ENCODE results near the gene LMX1A. TPM values are rescaled to one million over a fixed set of nuclear protein-coding genes. Genes with fewer than 3 reads are reported as not detected.

LMX1A gene
- total RNA-seq, 2 donors from 2014 or later: not detected

DNA sequence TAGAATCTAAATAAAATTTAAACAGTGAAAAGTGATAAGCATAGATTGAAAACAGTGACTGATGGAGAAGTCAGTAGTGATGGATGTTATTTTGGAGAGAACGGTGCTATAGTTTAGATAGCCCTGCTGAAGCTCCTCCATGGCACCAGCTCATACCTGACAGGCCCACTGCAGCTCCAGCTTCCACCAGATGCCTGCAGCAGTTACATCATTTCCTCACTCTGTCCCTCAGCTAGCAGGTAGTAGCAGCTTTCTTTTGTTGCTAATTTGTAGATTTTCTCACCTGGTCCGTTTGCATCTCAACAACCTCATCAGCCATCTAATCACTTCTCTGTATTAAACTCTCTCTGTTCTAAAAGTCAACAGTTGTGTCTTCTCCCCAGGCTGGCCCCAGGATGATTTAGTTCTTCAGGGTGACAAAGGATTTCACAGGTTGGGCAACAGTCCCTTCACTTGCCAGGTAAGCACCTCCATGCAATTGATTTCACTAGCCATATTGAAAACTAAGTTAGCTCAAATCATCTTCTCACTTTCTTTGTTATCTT, 128.3 kb downstream of the LMX1A start:
- ATAC-seq (no peak), DNase-seq (no peak)
- Mint-ChIP-seq H3K36me3 (ENCODE audit: low read depth) (no peaks in the 10 kb centered on the region), H3K27ac (no peak overlapping the region), H3K4me1 (no peaks in the 10 kb centered on the region), H3K4me3 (no peak overlapping the region), H3K27me3 (peaks cover 17% of the 10 kb centered on the region)
- no peaks in the 10 kb centered on the region for H3K9me3 ChIP-seq (ENCODE audit: control insufficient read depth, low read length, poor library complexity, severe bottlenecking)

DNA sequence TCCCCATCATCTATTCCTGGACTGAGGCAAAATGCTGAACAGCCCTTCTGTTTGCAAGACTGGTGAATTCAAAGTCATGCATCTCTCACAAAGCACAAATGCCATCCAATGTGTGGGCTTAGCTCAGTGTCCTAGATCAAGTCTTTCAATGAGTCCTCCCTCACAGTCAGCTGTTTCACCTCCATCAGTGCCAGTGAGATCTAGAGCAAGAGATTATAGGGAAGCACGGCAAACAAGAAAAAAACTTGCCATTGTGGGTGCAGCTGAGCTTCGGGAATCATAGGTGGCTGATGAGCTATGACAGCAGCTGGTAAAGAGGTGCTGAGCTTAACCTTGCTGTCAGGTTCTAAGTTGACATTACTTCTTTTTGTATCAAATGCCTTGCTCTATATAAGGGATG, 130.2 kb downstream of the LMX1A start:
- ATAC-seq (no peak), DNase-seq (no peak)
- no peaks in the 10 kb centered on the region for H3K9me3 ChIP-seq (ENCODE audit: control insufficient read depth, low read length, poor library complexity, severe bottlenecking)
- H3K27ac Mint-ChIP-seq: no peak overlapping the region
- no peaks in the 10 kb centered on the region for H3K36me3 Mint-ChIP-seq (ENCODE audit: low read depth)
- H3K27me3 Mint-ChIP-seq: no peaks in the 10 kb centered on the region
- no peaks in the 10 kb centered on the region for H3K4me1 Mint-ChIP-seq
- H3K4me3 Mint-ChIP-seq: no peak overlapping the region

DNA sequence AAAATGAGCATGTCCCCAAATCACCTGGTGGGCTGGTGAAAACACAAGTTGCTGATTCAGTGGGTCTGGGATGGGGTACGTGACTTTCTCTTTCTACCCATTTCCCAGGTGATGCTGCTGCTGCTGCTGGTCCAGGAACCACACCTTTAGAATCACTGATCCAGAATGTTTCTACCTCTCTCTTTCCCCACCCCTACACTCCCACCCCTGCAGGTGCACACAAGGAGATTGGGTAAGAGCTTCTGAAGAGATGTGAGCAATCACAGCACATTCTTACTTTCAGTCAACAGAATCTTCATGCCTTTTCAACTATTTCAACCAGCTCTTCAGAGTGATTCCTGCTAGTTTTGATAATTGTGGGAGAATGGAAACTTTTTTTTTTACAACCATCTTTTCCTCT, 130.9 kb downstream of the LMX1A start:
- no peak overlapping the region for H3K4me3 Mint-ChIP-seq

DNA sequence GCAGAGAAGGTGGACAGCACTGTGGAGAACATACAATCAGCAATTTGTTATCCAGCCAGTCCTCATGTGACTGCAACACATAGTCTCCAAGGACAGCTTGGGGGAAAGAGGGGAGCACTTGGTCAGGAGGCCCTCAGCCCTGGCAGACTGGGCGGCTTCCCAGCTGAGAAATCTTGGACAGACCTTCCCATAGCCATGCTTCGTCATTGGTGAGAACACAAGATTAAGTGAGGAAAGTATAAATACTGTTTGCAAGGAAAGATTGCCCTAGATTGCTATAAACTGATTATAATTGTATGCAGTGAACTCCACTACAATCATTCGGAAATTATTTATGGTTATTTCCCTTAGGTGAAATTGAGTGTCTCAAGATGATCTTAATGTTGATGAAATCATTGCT, 131.5 kb downstream of the LMX1A start:
- H3K36me3 Mint-ChIP-seq (ENCODE audit: low read depth): no peaks in the 10 kb centered on the region

More for the DNA sequence above, 130.9 kb downstream of the LMX1A start:
- Mint-ChIP-seq H3K27ac (no peak overlapping the region), H3K36me3 (ENCODE audit: low read depth) (no peaks in the 10 kb centered on the region), H3K27me3 (no peaks in the 10 kb centered on the region), H3K4me1 (no peaks in the 10 kb centered on the region)
- ATAC-seq: no peak
- DNase-seq: no peak
- no peaks in the 10 kb centered on the region for H3K9me3 ChIP-seq (ENCODE audit: control insufficient read depth, low read length, poor library complexity, severe bottlenecking)

DNA sequence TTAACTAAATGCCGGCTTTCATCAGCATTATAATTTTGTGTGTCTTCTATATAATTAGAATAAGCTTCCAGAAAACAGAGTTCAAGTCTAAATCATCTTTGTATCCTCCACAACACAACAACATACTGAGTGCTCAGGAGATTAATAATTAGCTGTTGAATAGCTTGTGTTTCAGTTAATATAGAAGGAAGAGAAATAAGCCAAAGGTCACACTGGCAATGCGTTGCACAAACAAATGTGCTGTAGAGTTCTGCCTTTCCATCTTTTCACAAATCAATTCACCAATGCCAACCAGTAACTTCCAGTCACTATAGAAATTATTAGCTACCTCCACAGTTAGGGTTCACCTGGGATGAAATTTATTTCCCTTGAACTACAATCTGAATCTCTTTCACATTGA, 132.0 kb downstream of the LMX1A start:
- no peaks in the 10 kb centered on the region for H3K9me3 ChIP-seq (ENCODE audit: control insufficient read depth, low read length, poor library complexity, severe bottlenecking)
- DNase-seq (no peak), ATAC-seq (no peak)
- H3K36me3 Mint-ChIP-seq (ENCODE audit: low read depth): no peaks in the 10 kb centered on the region
- no peak overlapping the region for H3K27ac Mint-ChIP-seq
- peaks cover 7% of the 10 kb centered on the region for H3K27me3 Mint-ChIP-seq
- H3K4me3 Mint-ChIP-seq: no peak overlapping the region
- H3K4me1 Mint-ChIP-seq: no peaks in the 10 kb centered on the region

More for the DNA sequence above, 131.5 kb downstream of the LMX1A start:
- H3K27me3 Mint-ChIP-seq: peaks cover under 1% of the 10 kb centered on the region
- no peak overlapping the region for H3K27ac Mint-ChIP-seq
- DNase-seq (no peak), ATAC-seq (no peak)
- no peak overlapping the region for H3K4me3 Mint-ChIP-seq
- H3K4me1 Mint-ChIP-seq: no peaks in the 10 kb centered on the region
- no peaks in the 10 kb centered on the region for H3K9me3 ChIP-seq (ENCODE audit: control insufficient read depth, low read length, poor library complexity, severe bottlenecking)

DNA sequence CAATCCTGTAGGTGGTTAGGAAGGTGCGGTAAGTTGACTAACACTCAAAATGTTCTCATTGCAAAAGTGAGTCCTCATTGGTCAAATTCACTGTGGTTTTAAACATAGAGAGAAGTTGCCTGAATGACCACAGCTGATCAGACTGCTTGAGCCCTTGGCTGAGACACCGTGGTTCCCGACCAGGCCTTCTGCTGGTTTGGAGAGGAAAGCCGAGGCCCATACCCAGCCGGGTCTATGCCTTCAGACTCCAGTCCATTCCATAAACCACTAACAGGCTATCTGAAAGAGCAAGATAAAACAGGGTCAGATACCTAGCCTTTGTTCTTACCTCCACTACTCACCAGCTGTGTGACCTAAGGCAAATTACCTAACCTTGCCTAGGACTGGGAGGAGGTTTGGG, 133.9 kb downstream of the LMX1A start:
- ATAC-seq (no peak), DNase-seq (no peak)
- Mint-ChIP-seq H3K4me3 (no peak overlapping the region), H3K27me3 (peaks cover 26% of the 10 kb centered on the region), H3K36me3 (ENCODE audit: low read depth) (no peaks in the 10 kb centered on the region), H3K27ac (no peak overlapping the region), H3K4me1 (no peaks in the 10 kb centered on the region)
- no peaks in the 10 kb centered on the region for H3K9me3 ChIP-seq (ENCODE audit: control insufficient read depth, low read length, poor library complexity, severe bottlenecking)

DNA sequence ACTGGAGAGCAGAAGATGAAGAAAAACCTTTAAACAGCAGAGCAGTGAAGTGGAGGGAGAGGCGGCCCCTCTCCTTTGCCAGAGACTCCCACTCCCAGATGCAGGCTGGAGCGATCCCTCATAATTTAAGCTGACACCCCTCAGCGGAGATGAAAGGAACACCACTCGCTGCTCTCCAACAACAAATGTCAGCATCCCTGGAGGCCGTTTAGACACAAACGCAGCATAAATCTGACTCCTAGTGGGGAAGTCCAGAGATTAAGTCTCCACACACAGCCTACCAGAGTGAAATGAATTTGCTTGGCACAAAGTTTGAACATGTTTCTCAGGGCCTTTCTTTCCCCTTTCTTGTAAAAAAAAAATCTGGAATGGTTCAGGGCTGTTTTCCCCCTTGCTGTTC, 137.8 kb downstream of the LMX1A start:
- DNase-seq (no peak), ATAC-seq (no peak)
- Mint-ChIP-seq H3K4me1 (no peaks in the 10 kb centered on the region), H3K4me3 (no peak overlapping the region), H3K36me3 (ENCODE audit: low read depth) (no peaks in the 10 kb centered on the region), H3K27me3 (peaks cover 38% of the 10 kb centered on the region), H3K27ac (no peak overlapping the region)
- H3K9me3 ChIP-seq (ENCODE audit: control insufficient read depth, low read length, poor library complexity, severe bottlenecking): no peaks in the 10 kb centered on the region

DNA sequence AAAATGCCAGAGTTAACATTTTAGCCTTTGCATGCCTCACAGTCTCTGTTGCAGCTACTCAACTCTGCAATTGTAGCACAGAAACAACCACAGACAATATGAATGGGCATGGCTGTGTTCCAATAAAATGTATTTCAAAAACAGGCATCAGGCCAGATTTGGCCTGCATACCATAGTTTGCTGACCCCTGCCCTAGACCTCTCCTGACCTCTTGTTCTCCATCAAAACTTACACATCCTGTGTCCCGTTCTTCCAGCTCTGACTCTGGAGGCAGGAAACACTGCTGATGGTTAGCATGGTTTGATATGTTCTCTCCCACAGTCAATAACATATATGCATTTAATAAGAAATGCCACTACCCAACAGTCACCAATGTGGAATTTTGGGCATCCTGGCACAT, 138.6 kb downstream of the LMX1A start:
- Mint-ChIP-seq H3K4me3 (no peak overlapping the region), H3K4me1 (no peaks in the 10 kb centered on the region), H3K27me3 (peaks cover 38% of the 10 kb centered on the region), H3K36me3 (ENCODE audit: low read depth) (no peaks in the 10 kb centered on the region), H3K27ac (no peak overlapping the region)
- no peaks in the 10 kb centered on the region for H3K9me3 ChIP-seq (ENCODE audit: control insufficient read depth, low read length, poor library complexity, severe bottlenecking)
- DNase-seq (no peak), ATAC-seq (no peak)

DNA sequence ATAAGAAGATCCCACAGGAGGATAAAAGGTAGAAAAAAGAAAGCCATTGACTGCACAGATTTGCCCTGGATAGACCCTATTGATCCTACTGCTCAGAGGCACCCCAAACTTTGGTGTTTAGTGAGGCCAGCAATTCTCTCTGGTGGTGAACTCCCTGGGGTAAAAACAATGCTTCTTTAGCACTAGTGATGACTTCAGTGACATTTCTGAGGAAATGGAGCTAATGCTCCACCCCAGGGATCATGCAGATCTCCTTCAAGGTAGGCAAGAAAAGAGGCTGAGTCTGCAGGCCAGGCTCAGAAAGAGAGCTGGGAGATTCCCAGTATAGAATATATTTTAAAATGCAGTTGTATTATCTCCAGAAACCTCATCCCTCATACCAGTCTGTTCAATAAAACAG, 140.3 kb downstream of the LMX1A start:
- ATAC-seq (no peak), DNase-seq (no peak)
- Mint-ChIP-seq H3K4me1 (no peaks in the 10 kb centered on the region), H3K4me3 (no peak overlapping the region), H3K36me3 (ENCODE audit: low read depth) (no peaks in the 10 kb centered on the region), H3K27ac (no peak overlapping the region), H3K27me3 (peaks cover 42% of the 10 kb centered on the region)
- no peaks in the 10 kb centered on the region for H3K9me3 ChIP-seq (ENCODE audit: control insufficient read depth, low read length, poor library complexity, severe bottlenecking)

DNA sequence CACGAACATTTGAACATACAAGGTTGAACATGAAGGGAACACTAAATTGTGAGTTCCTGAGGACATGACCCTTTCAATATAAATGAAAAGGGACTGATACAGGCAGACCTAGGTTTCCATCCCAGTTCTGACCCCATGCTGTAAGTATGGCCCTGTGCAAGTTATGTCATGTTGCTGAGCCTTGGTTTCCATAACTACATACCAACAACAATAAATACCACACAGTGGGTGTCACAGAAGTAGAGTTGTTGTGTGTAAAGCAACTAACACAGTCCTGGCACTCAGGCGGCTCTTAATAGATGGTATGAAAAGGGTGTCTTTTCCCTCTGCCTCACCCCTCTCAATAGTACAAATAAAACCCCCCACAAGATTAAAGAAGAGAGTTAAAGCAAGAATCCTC, 140.8 kb downstream of the LMX1A start:
- Mint-ChIP-seq H3K36me3 (ENCODE audit: low read depth) (no peaks in the 10 kb centered on the region), H3K27me3 (peaks cover 42% of the 10 kb centered on the region), H3K4me1 (no peaks in the 10 kb centered on the region), H3K27ac (no peak overlapping the region), H3K4me3 (no peak overlapping the region)
- no peak for DNase-seq
- H3K9me3 ChIP-seq (ENCODE audit: control insufficient read depth, low read length, poor library complexity, severe bottlenecking): no peaks in the 10 kb centered on the region
- ATAC-seq: no peak

DNA sequence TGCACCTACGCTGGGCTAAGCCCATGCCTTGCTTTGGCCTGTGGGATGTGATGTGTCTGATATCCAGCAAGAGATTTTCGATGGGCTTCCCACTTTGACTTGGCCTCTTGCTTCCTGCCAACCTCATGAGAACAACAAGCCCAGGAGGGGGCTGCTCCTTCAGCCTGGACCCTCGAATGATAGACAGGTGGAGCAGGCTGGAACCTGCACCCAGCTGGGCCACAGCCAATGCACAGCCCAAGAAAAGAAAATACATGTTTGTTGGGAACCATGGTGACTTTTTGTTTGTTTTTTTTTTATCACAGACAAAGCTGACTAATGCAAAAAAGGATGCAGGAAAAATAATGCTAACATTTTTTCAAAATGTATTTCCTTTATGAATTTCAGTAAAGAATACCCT, 144.3 kb downstream of the LMX1A start:
- Mint-ChIP-seq H3K4me3 (no peak overlapping the region), H3K27me3 (peaks cover 14% of the 10 kb centered on the region)

DNA sequence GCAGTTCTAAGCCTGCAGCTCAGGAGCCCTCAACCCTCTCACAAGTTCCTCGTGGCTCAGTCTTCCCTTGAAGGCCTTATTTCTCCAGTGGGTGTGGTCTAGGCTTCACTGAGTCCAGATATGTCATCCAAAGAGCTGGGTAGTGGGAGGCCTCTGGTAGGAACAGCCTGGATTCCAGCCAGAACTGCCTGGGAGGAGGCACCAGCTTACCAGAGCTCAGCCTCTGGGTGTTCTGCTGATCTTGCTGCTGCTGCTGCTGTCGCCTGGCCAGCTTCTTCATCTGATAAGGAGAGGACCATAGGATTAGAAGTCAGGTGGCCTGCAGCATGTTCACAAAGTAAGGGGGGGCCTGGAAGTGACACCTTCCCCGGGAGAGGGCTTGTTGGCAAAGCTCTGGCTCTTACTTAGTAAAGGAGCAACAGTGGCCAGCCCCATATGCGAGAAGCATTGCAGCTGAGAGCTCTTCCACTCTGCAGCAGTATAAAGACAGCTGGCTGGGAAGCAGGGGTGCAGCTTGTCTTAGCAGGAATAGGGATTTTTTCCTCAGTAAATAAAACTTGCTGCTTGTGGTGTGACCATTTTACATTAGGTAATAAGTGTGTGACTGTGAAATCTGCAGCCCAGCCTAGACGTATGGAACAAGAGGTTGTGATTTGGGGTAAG, 148.5 kb downstream of the LMX1A start:
- no peak overlapping the region for H3K27ac Mint-ChIP-seq
- no peaks in the 10 kb centered on the region for H3K9me3 ChIP-seq (ENCODE audit: control insufficient read depth, low read length, poor library complexity, severe bottlenecking)
- no peak overlapping the region for H3K4me3 Mint-ChIP-seq
- H3K36me3 Mint-ChIP-seq (ENCODE audit: low read depth): no peaks in the 10 kb centered on the region
- H3K27me3 Mint-ChIP-seq: peaks cover 4% of the 10 kb centered on the region
- ATAC-seq (no peak), DNase-seq (no peak)
- no peaks in the 10 kb centered on the region for H3K4me1 Mint-ChIP-seq

More for the DNA sequence above, 144.3 kb downstream of the LMX1A start:
- Mint-ChIP-seq H3K36me3 (ENCODE audit: low read depth) (no peaks in the 10 kb centered on the region), H3K27ac (no peak overlapping the region), H3K4me1 (no peaks in the 10 kb centered on the region)
- no peak for DNase-seq
- ATAC-seq: no peak
- H3K9me3 ChIP-seq (ENCODE audit: control insufficient read depth, low read length, poor library complexity, severe bottlenecking): no peaks in the 10 kb centered on the region

DNA sequence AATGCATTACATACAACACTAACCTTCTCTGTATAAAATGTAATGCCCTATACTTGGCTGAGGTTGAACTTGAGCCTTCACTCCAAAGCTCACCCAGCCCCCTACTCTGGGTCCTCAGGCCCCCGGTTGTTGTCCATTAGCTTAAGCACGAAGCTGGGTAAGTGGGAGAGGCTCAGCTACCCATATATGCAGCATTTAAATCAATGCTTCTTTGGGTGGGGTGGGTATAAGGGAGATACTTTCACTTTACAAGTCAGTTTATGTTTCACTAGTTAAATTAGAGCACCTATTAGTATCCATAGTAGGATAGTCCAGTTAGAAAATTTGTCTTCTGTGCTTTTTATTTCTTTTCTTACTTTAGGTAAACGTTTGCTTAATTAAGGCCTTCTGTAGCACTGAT, 151.4 kb downstream of the LMX1A start:
- Mint-ChIP-seq H3K4me1 (no peaks in the 10 kb centered on the region), H3K27ac (no peak overlapping the region), H3K27me3 (peaks cover 6% of the 10 kb centered on the region), H3K36me3 (ENCODE audit: low read depth) (no peaks in the 10 kb centered on the region), H3K4me3 (no peak overlapping the region)
- no peaks in the 10 kb centered on the region for H3K9me3 ChIP-seq (ENCODE audit: control insufficient read depth, low read length, poor library complexity, severe bottlenecking)
- no peak for DNase-seq
- no peak for ATAC-seq

DNA sequence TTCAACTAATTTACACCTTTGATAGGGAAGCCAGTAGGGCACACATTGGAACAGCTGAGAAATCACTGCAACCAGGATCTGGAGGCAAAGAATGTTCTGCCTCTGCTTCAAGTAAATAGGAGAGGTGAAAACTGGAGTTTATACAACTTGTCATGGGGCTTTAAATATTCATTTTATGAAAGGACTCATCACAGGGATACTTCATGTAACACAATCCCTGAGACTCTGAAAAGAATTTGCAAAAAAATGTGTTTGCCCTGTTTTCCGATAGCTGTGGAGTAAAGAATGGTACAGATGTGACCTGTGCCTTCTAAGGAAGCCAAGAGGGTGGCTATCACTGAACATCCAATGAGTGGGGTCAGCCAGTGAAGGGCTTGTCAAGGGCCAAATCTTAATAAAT, 152.0 kb downstream of the LMX1A start:
- Mint-ChIP-seq H3K4me3 (no peak overlapping the region), H3K27me3 (peaks cover 6% of the 10 kb centered on the region), H3K4me1 (no peaks in the 10 kb centered on the region), H3K36me3 (ENCODE audit: low read depth) (no peaks in the 10 kb centered on the region), H3K27ac (no peak overlapping the region)
- no peak for ATAC-seq
- no peak for DNase-seq
- H3K9me3 ChIP-seq (ENCODE audit: control insufficient read depth, low read length, poor library complexity, severe bottlenecking): no peaks in the 10 kb centered on the region
